Neural progenitor cell (in vitro differentiated cells): ENCODE measurements around the gene FECH. TPM values are rescaled to one million over a fixed set of nuclear protein-coding genes. Genes with fewer than 3 reads are reported as not detected.

Experiments used
- DNase-seq: peaks from one replicate; pipeline ENCODE4 v3.0.0-alpha.2; 2016; ENCODE audit warnings: low spot score
- H2AFZ ChIP-seq: fragments of 200-600 bp; sonication (generic); replicated peaks from 2 replicates; pipeline ENCODE4 v1.6.1; 2016; ENCODE audit warnings: antibody characterized with exemption
- H3F3A ChIP-seq: fragments of 200-600 bp; sonication (generic); 2 replicates; pipeline ENCODE4 v1.6.1; 2016; ENCODE audit warnings: antibody characterized with exemption, low read depth
- H3K27ac ChIP-seq: fragments of 200-600 bp; sonication (generic); 2 replicates; pipeline ENCODE4 v1.5.1; 2016; ENCODE audit warnings: mild to moderate bottlenecking
- H3K27me3 ChIP-seq: fragments of 200-600 bp; sonication (generic); 2 replicates; pipeline ENCODE4 v1.6.1; 2016; ENCODE audit warnings: mild to moderate bottlenecking, moderate library complexity
- H3K36me3 ChIP-seq: fragments of 200-600 bp; sonication (generic); 2 replicates; pipeline ENCODE4 v1.5.1; 2016
- H3K4me1 ChIP-seq: fragments of 200-600 bp; sonication (generic); 2 replicates; pipeline ENCODE4 v1.6.1; 2016; ENCODE audit warnings: mixed run types
- H3K4me2 ChIP-seq: fragments of 200-600 bp; sonication (generic); 2 replicates; pipeline ENCODE4 v1.6.1; 2016
- H3K4me3 ChIP-seq: fragments of 200-600 bp; sonication (generic); 2 replicates; pipeline ENCODE4 v1.5.1; 2016
- H3K79me2 ChIP-seq: fragments of 200-600 bp; sonication (generic); 2 replicates; pipeline ENCODE4 v1.6.1; 2016; ENCODE audit warnings: low read depth
- H3K9ac ChIP-seq: fragments of 200-600 bp; sonication (generic); 2 replicates; pipeline ENCODE4 v1.6.1; 2016
- H3K9me3 ChIP-seq: fragments of 200-600 bp; sonication (generic); 2 replicates; pipeline ENCODE4 v1.5.1; 2016; ENCODE audit warnings: low read depth
- H4K20me1 ChIP-seq: fragments of 200-600 bp; sonication (generic); 2 replicates; pipeline ENCODE4 v1.6.1; 2016; ENCODE audit warnings: low read depth
- H3K27ac Mint-ChIP-seq: 3 replicates; pipeline ENCODE4 v1.8.0; 2021; ENCODE audit warnings: mixed read lengths
- H3K27me3 Mint-ChIP-seq: 2 replicates; pipeline ENCODE4 v1.8.0; 2022; ENCODE audit warnings: low read depth, mild to moderate bottlenecking, inconsistent platforms, moderate library complexity, mixed read lengths; ENCODE audit not compliant: insufficient read depth
- H3K36me3 Mint-ChIP-seq: 3 replicates; pipeline ENCODE4 v1.8.0; 2021; ENCODE audit warnings: mixed read lengths
- H3K4me1 Mint-ChIP-seq: 3 replicates; pipeline ENCODE4 v1.8.0; 2021; ENCODE audit warnings: mixed read lengths
- H3K4me3 Mint-ChIP-seq: 3 replicates; pipeline ENCODE4 v1.8.0; 2021; ENCODE audit warnings: mild to moderate bottlenecking, moderate library complexity, mixed read lengths
- H3K9me3 Mint-ChIP-seq: 3 replicates; pipeline ENCODE4 v1.8.0; 2020; ENCODE audit warnings: mixed read lengths
- EZH2 ChIP-seq: fragments of 200-600 bp; sonication (generic); IDR thresholded peaks from 2 replicates; pipeline ENCODE4 v1.6.1; 2017; ENCODE audit warnings: antibody characterized with exemption, mild to moderate bottlenecking, moderate library complexity
- EZH2phosphoT487 ChIP-seq: fragments of 200-600 bp; sonication (generic); IDR thresholded peaks from 2 replicates; pipeline ENCODE4 v1.6.1; 2017; ENCODE audit warnings: antibody characterized with exemption
- total RNA-seq: library from RNA; depleted of rRNA; stranded (reverse); fragments of >200 nt; gene quantifications from 2 replicates; pipeline ENCODE4 v1.2.3, GENCODE V29; 2015; ENCODE audit warnings: low replicate concordance
- TF ChIP-seq, protein P1 (sequence below): fragments of 200-600 bp; sonication (generic); IDR thresholded peaks from 2 replicates; pipeline ENCODE4 v1.5.1; 2017; ENCODE audit warnings: antibody characterized with exemption, mild to moderate bottlenecking

The FECH gene
- total RNA-seq, 1 donor from 2014 or later = 16.4 TPM

DNA sequence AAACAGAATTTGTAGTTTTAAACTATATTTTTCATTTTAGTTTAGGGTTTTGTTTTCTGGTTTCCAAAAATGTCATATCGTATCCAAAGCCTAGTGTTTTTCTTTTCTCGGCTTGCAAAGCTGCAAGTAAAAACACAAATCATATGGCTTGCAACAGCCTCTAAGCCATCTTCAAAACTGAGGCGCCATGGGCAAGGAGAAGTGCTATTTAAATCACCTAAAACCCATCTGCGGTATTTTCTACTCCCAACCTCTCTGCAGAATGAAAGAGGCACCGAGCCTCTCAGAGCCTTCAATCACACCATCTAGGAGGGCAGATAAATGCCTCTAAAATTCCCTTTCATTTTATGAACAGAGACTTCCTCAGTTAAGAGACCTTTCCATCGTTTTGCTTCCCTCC, 25.2 kb downstream of the FECH start:
- H3F3A ChIP-seq = peaks cover 3% of the 10 kb centered on the region
- H3K27me3 ChIP-seq = no peaks in the 10 kb centered on the region
- no peaks in the 10 kb centered on the region for H3K27me3 Mint-ChIP-seq
- no peaks in the 10 kb centered on the region for H3K9me3 ChIP-seq
- H2AFZ ChIP-seq = no peak overlapping the region
- H3K79me2 ChIP-seq = no peaks in the 10 kb centered on the region
- no peaks in the 10 kb centered on the region for H3K36me3 Mint-ChIP-seq
- H3K27ac Mint-ChIP-seq = no peak overlapping the region
- no peaks in the 10 kb centered on the region for H4K20me1 ChIP-seq
- no peaks in the 10 kb centered on the region for H3K36me3 ChIP-seq
- peaks cover 5% of the 10 kb centered on the region for H3K4me1 Mint-ChIP-seq
- no peak for DNase-seq
- H3K27ac ChIP-seq = no peak overlapping the region
- H3K4me1 ChIP-seq = peaks cover 6% of the 10 kb centered on the region
- H3K4me3 ChIP-seq = no peak overlapping the region
- H3K4me3 Mint-ChIP-seq = no peak overlapping the region
- TF ChIP-seq EZH2phosphoT487 = no peak
- no peak for TF ChIP-seq EZH2
- TF ChIP-seq, protein P1, sequence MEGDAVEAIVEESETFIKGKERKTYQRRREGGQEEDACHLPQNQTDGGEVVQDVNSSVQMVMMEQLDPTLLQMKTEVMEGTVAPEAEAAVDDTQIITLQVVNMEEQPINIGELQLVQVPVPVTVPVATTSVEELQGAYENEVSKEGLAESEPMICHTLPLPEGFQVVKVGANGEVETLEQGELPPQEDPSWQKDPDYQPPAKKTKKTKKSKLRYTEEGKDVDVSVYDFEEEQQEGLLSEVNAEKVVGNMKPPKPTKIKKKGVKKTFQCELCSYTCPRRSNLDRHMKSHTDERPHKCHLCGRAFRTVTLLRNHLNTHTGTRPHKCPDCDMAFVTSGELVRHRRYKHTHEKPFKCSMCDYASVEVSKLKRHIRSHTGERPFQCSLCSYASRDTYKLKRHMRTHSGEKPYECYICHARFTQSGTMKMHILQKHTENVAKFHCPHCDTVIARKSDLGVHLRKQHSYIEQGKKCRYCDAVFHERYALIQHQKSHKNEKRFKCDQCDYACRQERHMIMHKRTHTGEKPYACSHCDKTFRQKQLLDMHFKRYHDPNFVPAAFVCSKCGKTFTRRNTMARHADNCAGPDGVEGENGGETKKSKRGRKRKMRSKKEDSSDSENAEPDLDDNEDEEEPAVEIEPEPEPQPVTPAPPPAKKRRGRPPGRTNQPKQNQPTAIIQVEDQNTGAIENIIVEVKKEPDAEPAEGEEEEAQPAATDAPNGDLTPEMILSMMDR = no peak
- no peak overlapping the region for H3K9ac ChIP-seq
- no peaks in the 10 kb centered on the region for H3K9me3 Mint-ChIP-seq
- H3K4me2 ChIP-seq = no peak overlapping the region

DNA sequence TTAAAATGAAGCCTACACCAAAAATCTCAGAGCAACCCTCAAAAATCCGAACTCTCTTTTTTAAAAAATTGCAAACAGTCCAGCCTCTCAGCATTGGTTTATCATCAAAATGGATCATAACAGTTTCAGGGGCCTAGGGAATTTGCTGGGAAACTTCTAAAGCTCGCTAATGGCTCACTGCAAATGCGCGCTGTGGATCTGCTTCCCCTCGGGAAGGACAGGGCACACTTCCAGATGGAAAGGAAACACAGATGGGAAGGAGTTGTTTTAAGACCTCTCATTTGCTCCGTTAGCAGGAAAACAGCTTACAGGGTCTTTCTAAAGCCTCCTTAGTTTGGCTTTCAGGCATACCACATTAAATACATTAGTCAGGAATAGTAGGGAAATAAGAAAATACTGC, 27.2 kb downstream of the FECH start:
- Histone ChIP-seq H3K36me3 (no peaks in the 10 kb centered on the region), H3K4me3 (no peak overlapping the region), H3K9ac (no peak overlapping the region), H3K27me3 (no peaks in the 10 kb centered on the region), H2AFZ (no peak overlapping the region), H3K79me2 (no peaks in the 10 kb centered on the region), H4K20me1 (no peaks in the 10 kb centered on the region), H3K4me2 (no peak overlapping the region), H3K9me3 (no peaks in the 10 kb centered on the region), H3F3A (peaks cover 3% of the 10 kb centered on the region), H3K27ac (peak overlapping the region; percentile 27), H3K4me1 (peaks cover 6% of the 10 kb centered on the region)
- Mint-ChIP-seq H3K4me1 (peaks cover 5% of the 10 kb centered on the region), H3K4me3 (no peak overlapping the region), H3K9me3 (no peaks in the 10 kb centered on the region), H3K36me3 (no peaks in the 10 kb centered on the region), H3K27me3 (no peaks in the 10 kb centered on the region), H3K27ac (no peak overlapping the region)
- no peak for DNase-seq
- TF ChIP-seq EZH2 = no peak
- TF ChIP-seq, protein P1 = no peak
- TF ChIP-seq EZH2phosphoT487 = no peak

- no peak overlapping the region for H3K9ac ChIP-seq
- Mint-ChIP-seq H3K27me3 (no peaks in the 10 kb centered on the region), H3K27ac (no peak overlapping the region), H3K4me1 (no peaks in the 10 kb centered on the region), H3K4me3 (no peak overlapping the region), H3K36me3 (no peaks in the 10 kb centered on the region), H3K9me3 (no peaks in the 10 kb centered on the region)
- no peak for DNase-seq
- no peaks in the 10 kb centered on the region for H4K20me1 ChIP-seq
- no peak overlapping the region for H3K4me2 ChIP-seq
- H3K27ac ChIP-seq = no peak overlapping the region
- no peaks in the 10 kb centered on the region for H3F3A ChIP-seq
- H3K9me3 ChIP-seq = no peaks in the 10 kb centered on the region
- no peak overlapping the region for H3K4me3 ChIP-seq
- H3K79me2 ChIP-seq = no peaks in the 10 kb centered on the region
- no peak for TF ChIP-seq EZH2phosphoT487
- no peak for TF ChIP-seq EZH2
- TF ChIP-seq, protein P1 = no peak
- no peaks in the 10 kb centered on the region for H3K36me3 ChIP-seq
- H3K27me3 ChIP-seq = no peaks in the 10 kb centered on the region
- H3K4me1 ChIP-seq = peaks cover 8% of the 10 kb centered on the region
- no peak overlapping the region for H2AFZ ChIP-seq
Observed at GRCh38 chr18:57555134-57555533, 31.4 kb downstream of the FECH start.
